SK-N-MC (cell line): ENCODE results near the gene CSTPP1.
"Not testable (repeated sequence)": the region's sequence is repeated elsewhere in the genome, so short reads cannot be mapped to it uniquely, and the experiment has no call there.

Experiments used
- EZH2 ChIP-seq: fragments of 200-600 bp; sonication (generic); IDR thresholded peaks from one replicate; pipeline ENCODE4 v1.6.1; 2017; ENCODE audit warnings: antibody characterized with exemption
- POLR2AphosphoS5 ChIP-seq: IDR thresholded peaks from 2 replicates; pipeline ENCODE4 v1.6.1; 2012; ENCODE audit warnings: mild to moderate bottlenecking, low read depth, low read length, borderline replicate concordance

DNA sequence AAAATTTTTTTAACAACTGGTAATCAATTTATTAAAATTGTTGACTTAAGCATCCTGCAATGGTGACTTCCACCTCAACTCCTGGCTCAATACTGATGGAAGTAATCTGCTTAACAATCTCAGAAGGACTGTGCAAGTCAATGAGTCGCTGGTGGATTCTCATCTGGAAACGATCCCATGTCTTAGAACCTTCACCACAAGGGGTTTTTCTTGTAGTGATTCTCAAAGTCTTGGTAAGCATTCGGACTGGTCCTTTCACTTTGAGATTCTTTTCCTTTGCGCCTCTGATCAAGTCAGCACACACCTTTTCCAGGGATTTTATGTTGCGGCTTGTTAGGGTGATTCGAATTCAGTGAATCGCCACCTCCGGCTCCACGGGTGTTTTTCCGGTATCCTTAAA, 254.6 kb downstream of the CSTPP1 start:
- not testable (repeated sequence) for TF ChIP-seq EZH2, POLR2AphosphoS5
